Adrenal gland (tissue), 12 donors: Measurements from ENCODE around the gene MICU2. TPM values are rescaled to one million over a fixed set of nuclear protein-coding genes. Genes with fewer than 3 reads are reported as not detected.

Experiments
- DNase-seq, 7 donors: peaks; one replicate each; pipeline ENCODE4 v3.0.0-alpha.2; 2019 to 2020
- H3K27ac ChIP-seq, 5 donors: fragments of 200-600 bp; sonication (generic) in 4 of 5; 1 replicate in 3 of 5; 2 replicates in 2 of 5; pipeline versions ENCODE4 v1.5.1 to v1.8.0; 2016 to 2020; ENCODE audit warnings: mild to moderate bottlenecking in 1 of 5
- H3K27me3 ChIP-seq: fragments of 200-600 bp; 2 replicates; pipeline ENCODE4 v1.8.0; 2021
- H3K36me3 ChIP-seq, 2 donors: fragments of 200-600 bp; replicated peaks in 1 of 2; 1 replicate in 1 of 2; 2 replicates in 1 of 2; pipeline versions ENCODE4 v1.5.1 to v1.8.0; 2018 to 2022
- H3K4me1 ChIP-seq, 2 donors: fragments of 200-600 bp; replicated peaks in 1 of 2; 1 replicate in 1 of 2; 2 replicates in 1 of 2; pipeline versions ENCODE4 v1.5.1 to v1.8.0; 2018 to 2021
- H3K4me3 ChIP-seq, 4 donors: fragments of 200-600 bp; sonication (generic) in 3 of 4; one replicate each; pipeline ENCODE4 v1.5.1; 2016 to 2018
- H3K9me3 ChIP-seq, 3 donors: fragments of 200-600 bp; sonication (generic) in 1 of 3; replicated peaks in 1 of 3; 1 replicate in 2 of 3; 2 replicates in 1 of 3; pipeline versions ENCODE4 v1.5.1 to v1.8.0; 2016 to 2021
- CTCF ChIP-seq, 6 experiments: fragments of 450-650 bp in 4 of 6; fragments of 200-600 bp in 2 of 6; sonication (generic) in 1 of 6; IDR thresholded peaks; 1 replicate in 5 of 6; 2 replicates in 1 of 6; pipeline versions ENCODE4 v1.5.1 to v1.8.0; 2016 to 2021; ENCODE audit warnings: antibody characterized with exemption in 6 of 6, mild to moderate bottlenecking in 2 of 6, moderate library complexity in 1 of 6
- POLR2A ChIP-seq, 2 donors: fragments of 450-650 bp; IDR thresholded peaks; one replicate each; pipeline ENCODE4 v1.6.1; 2017; ENCODE audit warnings: antibody characterized with exemption in 2 of 2, mild to moderate bottlenecking in 2 of 2, moderate library complexity in 1 of 2
- WGBS, 4 donors: extraction: QIAGEN DNeasy Blood & Tissue Kit in 2 of 4; methylation state at CpG; one replicate each; pipeline versions ENCODE4 v1.1.5 to v1.1.7; 2013 to 2017; 5-methylcytosine and 5-hydroxymethylcytosine counted together
- intact Hi-C, 2 donors: fragments of 100-400 bp; cut with DNase I; formaldehyde crosslinking; loops; one replicate each; pipeline versions ENCODE4 v1.14.1 to v1.15.0; 2022 to 2023
- polyA plus RNA-seq, 3 donors: library from polyadenylated mRNA; stranded (reverse); fragments of 200-250 nt in 2 of 3; fragments of 350-450 nt in 1 of 3; fragmentation: Illumina TruSeq in 1 of 3; extraction: RNeasy Lipid Tissue Mini Kit (QIAGEN cat#74804) in 1 of 3; gene quantifications; one replicate each; pipeline ENCODE4 v1.2.3, GENCODE V29; 2013 to 2014
- small RNA-seq, 2 donors: library from RNA; depleted of rRNA; stranded (forward); fragments of <200 nt; gene quantifications; one replicate each; pipeline ENCODE3, GENCODE V24; 2016
- total RNA-seq, 9 donors: library from RNA; depleted of rRNA in 4 of 9; stranded (reverse); fragments of >200 nt in 4 of 9; fragments of 120-200 nt in 1 of 9; fragmentation: NEBNext Ultra II Directional in 1 of 9; extraction: Animal tissue kit (Norgen Biotek cat#: 25700) in 1 of 9; gene quantifications; one replicate each; pipeline versions ENCODE4 v1.1.0 to v1.2.4, GENCODE V29; 2013 to 2023
- donor health status: healthy with polysubstance abuse.
- donor health status: Bipolar disorder and iron deficiency.
- donor health status: DM: yes; HTN: yes; CAD: no.
- donor health status: DM: no; HTN: no; CAD: no.
- donor health status: DM: no; HTN: no; CAD: no.
- donor health status: DM: yes; HTN: yes; CAD: no.

The MICU2 gene
- total and polyA plus RNA-seq, 12 donors = 39.7 to 157 (median 59.7) TPM

GRCh38 chr13:21445759-21446158 lies 158.2 kb downstream of the MICU2 start:
- no peaks in the 10 kb centered on the region for H3K36me3 ChIP-seq
- H3K9me3 ChIP-seq = no peaks in the 10 kb centered on the region
- DNase-seq = no peak
- H3K27me3 ChIP-seq = no peaks in the 10 kb centered on the region
- H3K4me1 ChIP-seq = no peaks in the 10 kb centered on the region
- 77 to 89% (median 85%) methylated on average over 6 of the region's 6 CpGs for WGBS, 4 donors
- no peak overlapping the region for H3K27ac ChIP-seq
- TF ChIP-seq CTCF (IDR thresholded peaks at IDR 0.05) (no peak), POLR2A (IDR thresholded peaks at IDR 0.05) (no peak)
- intact Hi-C loops = no loop called here
- H3K4me3 ChIP-seq = no peak overlapping the region

GRCh38 chr13:21443171-21443570 lies 160.8 kb downstream of the MICU2 start:
- intact Hi-C loops = no loop called here
- Histone ChIP-seq H3K9me3 (peaks cover 0 to under 1% (median 0%) of the 10 kb centered on the region in 3 donors), H3K4me3 (no peak overlapping the region), H3K36me3 (no peaks in the 10 kb centered on the region), H3K27me3 (no peaks in the 10 kb centered on the region), H3K4me1 (no peaks in the 10 kb centered on the region), H3K27ac (no peak overlapping the region)
- TF ChIP-seq POLR2A (IDR thresholded peaks at IDR 0.05) (no peak), CTCF (IDR thresholded peaks at IDR 0.05) (no peak)
- DNase-seq = no peak
- 83 to 90% (median 88%) methylated on average over 1 of the region's 1 CpG for WGBS, 4 donors

Small RNA genes within 50 kb of the gene (small RNA-seq; reads per million reads assigned to genes)
- 0 reads per million in 2 donors for gene RNU6-59P

Other genes starting within 250 kb of the MICU2 start
- 10 to 100 TPM; 36.3 to 93.0 (median 51.6) TPM for gene ZDHHC20, start 144.9 kb downstream of the MICU2 start, total RNA-seq
- 10 to 100 TPM in 1 of 3 donors, 1 to 10 TPM in 2; 7.0 to 38.0 (median 7.5) TPM for gene ZDHHC20, start 144.9 kb downstream of the MICU2 start, polyA plus RNA-seq
- 10 to 100 TPM in 3 of 9 donors, 1 to 10 TPM in 6; 1.4 to 20.3 (median 3.0) TPM for gene FGF9, start 66.9 kb upstream of the MICU2 start, total RNA-seq
- 1 to 10 TPM; 2.9 to 5.6 (median 5.5) TPM for gene FGF9, start 66.9 kb upstream of the MICU2 start, polyA plus RNA-seq